ENCODE data around the gene SRD5A1. TPM values are rescaled to one million over a fixed set of nuclear protein-coding genes. Genes with fewer than 3 reads are reported as not detected.

The SRD5A1 gene
- 9.6 TPM for total RNA-seq

- DNase-seq (ENCODE audit: low spot score) (peak; percentile 93), ATAC-seq (peak; percentile 99)
- intact Hi-C loops (cut with DNase I): loop anchor here (10.0 kb wide), 2 partner anchors 82 to 112 kb away; partner anchors contain the start of gene TENT4A
These were observed at the start of gene SRD5A1, which contains the start of gene NSUN2 for GRCh38 chr5:6632888-6633468. Gene SRD5A1, plus strand, starts transcription at chr5:6633440. Its CDS starts 137 bp downstream, at chr5:6633577. Gene NSUN2, minus strand, starts transcription at chr5:6633044. Its CDS starts 65 bp downstream, at chr5:6632979.

GRCh38 chr5:6584101-6584645 is 49.1 kb upstream of the SRD5A1 start:
- DNase-seq (ENCODE audit: low spot score): no peak

GRCh38 chr5:6584727-6585126 is 48.5 kb upstream of the SRD5A1 start:
- intact Hi-C loops (cut with DNase I): loop anchor here (5.0 kb wide), 1 partner anchor 208 kb away; no protein-coding TSS in a partner anchor
- DNase-seq (ENCODE audit: low spot score) (no peak), ATAC-seq (no peak)

More at GRCh38 chr5:6584101-6584645, 49.1 kb upstream of the SRD5A1 start:
- ATAC-seq: no peak
- intact Hi-C loops (cut with DNase I): no loop called here

- ATAC-seq (no peak), DNase-seq (ENCODE audit: low spot score) (no peak)
- intact Hi-C loops (cut with DNase I): loop anchor here (5.0 kb wide), 1 partner anchor 207 kb away; no protein-coding TSS in a partner anchor
These were observed 48.1 kb upstream of the SRD5A1 start for GRCh38 chr5:6585168-6585567.

- DNase-seq (ENCODE audit: low spot score): no peak
These were observed 47.1 kb upstream of the SRD5A1 start for GRCh38 chr5:6585939-6586646.

GRCh38 chr5:6586647-6587042 is 46.6 kb upstream of the SRD5A1 start:
- ATAC-seq (no peak), DNase-seq (ENCODE audit: low spot score) (no peak)
- intact Hi-C loops (cut with DNase I): loop anchor here (5.0 kb wide), 1 partner anchor 206 kb away; no protein-coding TSS in a partner anchor

More at GRCh38 chr5:6585939-6586646, 47.1 kb upstream of the SRD5A1 start:
- ATAC-seq: no peak
- intact Hi-C loops (cut with DNase I): loop anchor here (5.0 kb wide), 1 partner anchor 206 kb away; no protein-coding TSS in a partner anchor

- intact Hi-C loops (cut with DNase I): loop anchor here (5.0 kb wide), 1 partner anchor 205 kb away; no protein-coding TSS in a partner anchor
- ATAC-seq (no peak), DNase-seq (ENCODE audit: low spot score) (no peak)
These were observed 46.1 kb upstream of the SRD5A1 start for GRCh38 chr5:6587171-6587570.

GRCh38 chr5:6590581-6590980 is 42.7 kb upstream of the SRD5A1 start:
- intact Hi-C loops (cut with DNase I): no loop called here
- ATAC-seq (no peak), DNase-seq (ENCODE audit: low spot score) (no peak)

- no peak for DNase-seq (ENCODE audit: low spot score)
- ATAC-seq: no peak
- intact Hi-C loops (cut with DNase I): no loop called here
These were observed 41.5 kb upstream of the SRD5A1 start for GRCh38 chr5:6591671-6592288.

GRCh38 chr5:6592601-6593000 is 40.6 kb upstream of the SRD5A1 start:
- DNase-seq (ENCODE audit: low spot score) (no peak), ATAC-seq (no peak)
- intact Hi-C loops (cut with DNase I): no loop called here

- intact Hi-C loops (cut with DNase I): no loop called here
- no peak for DNase-seq (ENCODE audit: low spot score)
- ATAC-seq: no peak
These were observed 39.9 kb upstream of the SRD5A1 start for GRCh38 chr5:6593148-6594016.

- intact Hi-C loops (cut with DNase I): no loop called here
- DNase-seq (ENCODE audit: low spot score) (no peak), ATAC-seq (no peak)
These were observed 39.2 kb upstream of the SRD5A1 start for GRCh38 chr5:6594066-6594465.

- intact Hi-C loops (cut with DNase I): no loop called here
- DNase-seq (ENCODE audit: low spot score): no peak
- ATAC-seq: no peak
These were observed 37.8 kb upstream of the SRD5A1 start for GRCh38 chr5:6595405-6595804.

GRCh38 chr5:6596388-6596787 is 36.9 kb upstream of the SRD5A1 start:
- intact Hi-C loops (cut with DNase I): no loop called here
- no peak for DNase-seq (ENCODE audit: low spot score)
- ATAC-seq: no peak

- no peak for DNase-seq (ENCODE audit: low spot score)
- intact Hi-C loops (cut with DNase I): no loop called here
- no peak for ATAC-seq
These were observed 35.7 kb upstream of the SRD5A1 start for GRCh38 chr5:6597557-6597956.

- ATAC-seq: no peak
These were observed 34.8 kb upstream of the SRD5A1 start for GRCh38 chr5:6598351-6598900.

GRCh38 chr5:6599739-6600138 is 33.5 kb upstream of the SRD5A1 start:
- no peak for DNase-seq (ENCODE audit: low spot score)
- no peak for ATAC-seq
- intact Hi-C loops (cut with DNase I): no loop called here

More at GRCh38 chr5:6598351-6598900, 34.8 kb upstream of the SRD5A1 start:
- intact Hi-C loops (cut with DNase I): no loop called here
- DNase-seq (ENCODE audit: low spot score): no peak

- ATAC-seq (peak; percentile 32), DNase-seq (ENCODE audit: low spot score) (no peak)
- intact Hi-C loops (cut with DNase I): no loop called here
These were observed 32.0 kb upstream of the SRD5A1 start for GRCh38 chr5:6601271-6601670.

Measured in sciatic nerve (tissue), 2 donors.